Measurements from ENCODE around the gene PRAMEF14. TPM values are rescaled to one million over a fixed set of nuclear protein-coding genes. Genes with fewer than 3 reads are reported as not detected.

Gene PRAMEF14
- not detected in 2 replicates for total RNA-seq

GRCh38 chr1:13347034-13347433 is at the start of gene PRAMEF14:
PRAMEF14 (minus strand) TSS chr1:13347134; CDS start chr1:13345314, 1,820 bp downstream.

GRCh38 chr1:13389332-13389731 is 42.4 kb upstream of the PRAMEF14 start, which contains the start of gene PRAMEF17:
PRAMEF17 (plus strand) TSS chr1:13389632; CDS start chr1:13389658, 26 bp downstream.

GRCh38 chr1:13315281-13315680 is 31.7 kb downstream of the PRAMEF14 start, which contains the start of gene PRAMEF15:
PRAMEF15 (plus strand) TSS chr1:13315581; CDS start chr1:13318408, 2,827 bp downstream.

GRCh38 chr1:13303239-13303638 is 43.7 kb downstream of the PRAMEF14 start, which contains the start of gene PRAMEF33:
PRAMEF33 (plus strand) TSS chr1:13303539; CDS start chr1:13305955, 2,416 bp downstream.

Other genes starting within 250 kb of the PRAMEF14 start
- gene HNRNPCL2, start 230.3 kb downstream of the PRAMEF14 start, total RNA-seq = not detected in 2 replicates
- not detected in 2 replicates for gene PRAMEF26, start 191.1 kb downstream of the PRAMEF14 start, total RNA-seq
- not detected in 2 replicates for gene HNRNPCL4, start 181.5 kb downstream of the PRAMEF14 start, total RNA-seq
- gene PRAMEF9, start 175.3 kb downstream of the PRAMEF14 start, total RNA-seq = not detected in 2 replicates
- gene PRAMEF13, start 145.7 kb downstream of the PRAMEF14 start, total RNA-seq = not detected in 2 replicates
- not detected in 2 replicates for gene PRAMEF18, start 121.0 kb downstream of the PRAMEF14 start, total RNA-seq
- gene PRAMEF5, start 92.9 kb downstream of the PRAMEF14 start, total RNA-seq = not detected in 2 replicates
- not detected in 2 replicates for gene PRAMEF8, start 62.0 kb downstream of the PRAMEF14 start, total RNA-seq
- not detected in 2 replicates for gene PRAMEF33, start 43.6 kb downstream of the PRAMEF14 start, total RNA-seq
- gene PRAMEF15, start 31.6 kb downstream of the PRAMEF14 start, total RNA-seq = not detected in 2 replicates
- not detected in 2 replicates for gene PRAMEF19, start 24.8 kb upstream of the PRAMEF14 start, total RNA-seq
- not detected in 2 replicates for gene PRAMEF17, start 42.5 kb upstream of the PRAMEF14 start, total RNA-seq
- gene PRAMEF20, start 63.3 kb upstream of the PRAMEF14 start, total RNA-seq = not detected in 2 replicates
- gene LRRC38, start 166.9 kb upstream of the PRAMEF14 start, total RNA-seq = not detected in 2 replicates
- gene PDPN, start 236.7 kb upstream of the PRAMEF14 start, total RNA-seq = 0.32 TPM in 1 of 2 replicates, not detected in the other